Muscle layer of colon (tissue), 2 donors: ENCODE data around the gene CCL3.

Experiments
- H3K27ac ChIP-seq: one replicate; pipeline ENCODE4 v1.7.0; 2013; ENCODE audit warnings: low read depth, mild to moderate bottlenecking, low read length, moderate library complexity
- H3K27me3 ChIP-seq, 2 donors: one replicate each; pipeline ENCODE4 v1.7.0; 2013; ENCODE audit warnings: low read length in 2 of 2, mild to moderate bottlenecking in 2 of 2; ENCODE audit not compliant: insufficient read depth in 2 of 2, control insufficient read depth in 1 of 2
- H3K36me3 ChIP-seq: one replicate; pipeline ENCODE4 v1.7.0; 2013; ENCODE audit warnings: mild to moderate bottlenecking, low read length; ENCODE audit not compliant: insufficient read depth
- H3K4me1 ChIP-seq: one replicate; pipeline ENCODE4 v1.7.0; 2013; ENCODE audit warnings: mild to moderate bottlenecking, low read length; ENCODE audit not compliant: insufficient read depth
- H3K4me3 ChIP-seq, 2 donors: one replicate each; pipeline ENCODE4 v1.7.0; 2013; ENCODE audit warnings: low read length in 2 of 2, low read depth in 1 of 2, mild to moderate bottlenecking in 1 of 2, moderate library complexity in 1 of 2
- H3K9ac ChIP-seq: one replicate; pipeline ENCODE4 v1.7.0; 2013; ENCODE audit warnings: low read length
- H3K9me3 ChIP-seq: one replicate; pipeline ENCODE4 v1.7.0; 2013; ENCODE audit warnings: mild to moderate bottlenecking, low read length
- donor health status: abdominal sarcoma.
- donor health status: Adenocarcinoma of cecum.

CCL3 gene

GRCh38 chr17:36089888-36090836, at the start of gene CCL3:
Gene CCL3, minus strand, starts transcription at chr17:36090143. Its CDS starts 85 bp downstream, at chr17:36090058.
- no peaks in the 10 kb centered on the region for H3K4me1 ChIP-seq
- H3K27ac ChIP-seq = no peak within 1 kb of the TSS
- no peaks in the 10 kb centered on the region for H3K36me3 ChIP-seq
- no peak within 1 kb of the TSS for H3K4me3 ChIP-seq
- no peak within 1 kb of the TSS for H3K9ac ChIP-seq
- no peaks in the 10 kb centered on the region for H3K27me3 ChIP-seq
- H3K9me3 ChIP-seq = no peaks in the 10 kb centered on the region

GRCh38 chr17:36136439-36136838, 46.5 kb upstream of the CCL3 start:
- no peak overlapping the region for H3K9ac ChIP-seq
- no peaks in the 10 kb centered on the region for H3K36me3 ChIP-seq
- no peak overlapping the region for H3K4me3 ChIP-seq
- no peaks in the 10 kb centered on the region for H3K27me3 ChIP-seq
- no peak overlapping the region for H3K27ac ChIP-seq
- H3K4me1 ChIP-seq = no peaks in the 10 kb centered on the region
- H3K9me3 ChIP-seq = no peaks in the 10 kb centered on the region

GRCh38 chr17:36136036-36136435, 46.1 kb upstream of the CCL3 start:
- no peak overlapping the region for H3K27ac ChIP-seq

GRCh38 chr17:36135465-36135864, 45.5 kb upstream of the CCL3 start:
- H3K9me3 ChIP-seq = no peaks in the 10 kb centered on the region
- no peak overlapping the region for H3K4me3 ChIP-seq
- no peaks in the 10 kb centered on the region for H3K4me1 ChIP-seq
- H3K9ac ChIP-seq = no peak overlapping the region
- H3K27me3 ChIP-seq = no peaks in the 10 kb centered on the region
- H3K27ac ChIP-seq = no peak overlapping the region
- H3K36me3 ChIP-seq = no peaks in the 10 kb centered on the region

More at GRCh38 chr17:36136036-36136435, 46.1 kb upstream of the CCL3 start:
- Histone ChIP-seq H3K9ac (no peak overlapping the region), H3K9me3 (no peaks in the 10 kb centered on the region), H3K27me3 (no peaks in the 10 kb centered on the region), H3K4me1 (no peaks in the 10 kb centered on the region), H3K4me3 (no peak overlapping the region), H3K36me3 (no peaks in the 10 kb centered on the region)

- H3K9me3 ChIP-seq = no peaks in the 10 kb centered on the region
These were observed 43.8 kb upstream of the CCL3 start for GRCh38 chr17:36133602-36134236.

GRCh38 chr17:36132421-36132831, 42.5 kb upstream of the CCL3 start:
- H3K4me1 ChIP-seq = no peaks in the 10 kb centered on the region
- H3K9ac ChIP-seq = no peak overlapping the region
- no peak overlapping the region for H3K27ac ChIP-seq

More at GRCh38 chr17:36133602-36134236, 43.8 kb upstream of the CCL3 start:
- H3K27ac ChIP-seq = no peak overlapping the region
- H3K9ac ChIP-seq = no peak overlapping the region
- H3K36me3 ChIP-seq = no peaks in the 10 kb centered on the region
- no peak overlapping the region for H3K4me3 ChIP-seq
- H3K27me3 ChIP-seq = no peaks in the 10 kb centered on the region
- H3K4me1 ChIP-seq = no peaks in the 10 kb centered on the region

GRCh38 chr17:36131931-36132330, 42.0 kb upstream of the CCL3 start:
- H3K27me3 ChIP-seq = no peaks in the 10 kb centered on the region
- no peaks in the 10 kb centered on the region for H3K36me3 ChIP-seq
- H3K9me3 ChIP-seq = no peaks in the 10 kb centered on the region
- H3K4me3 ChIP-seq = no peak overlapping the region
- no peak overlapping the region for H3K9ac ChIP-seq
- H3K27ac ChIP-seq = no peak overlapping the region
- H3K4me1 ChIP-seq = no peaks in the 10 kb centered on the region

More at GRCh38 chr17:36132421-36132831, 42.5 kb upstream of the CCL3 start:
- Histone ChIP-seq H3K9me3 (no peaks in the 10 kb centered on the region), H3K27me3 (no peaks in the 10 kb centered on the region), H3K4me3 (no peak overlapping the region), H3K36me3 (no peaks in the 10 kb centered on the region)

- Histone ChIP-seq H3K36me3 (no peaks in the 10 kb centered on the region), H3K4me3 (no peak overlapping the region), H3K9me3 (no peaks in the 10 kb centered on the region), H3K4me1 (no peaks in the 10 kb centered on the region), H3K27ac (no peak overlapping the region), H3K27me3 (no peaks in the 10 kb centered on the region), H3K9ac (no peak overlapping the region)
These were observed 41.5 kb upstream of the CCL3 start for GRCh38 chr17:36131421-36131820.

GRCh38 chr17:36130346-36130745, 40.4 kb upstream of the CCL3 start:
- no peak overlapping the region for H3K9ac ChIP-seq
- no peaks in the 10 kb centered on the region for H3K4me1 ChIP-seq
- H3K27me3 ChIP-seq = no peaks in the 10 kb centered on the region
- no peaks in the 10 kb centered on the region for H3K9me3 ChIP-seq
- H3K27ac ChIP-seq = no peak overlapping the region
- no peaks in the 10 kb centered on the region for H3K36me3 ChIP-seq
- no peak overlapping the region for H3K4me3 ChIP-seq

- no peaks in the 10 kb centered on the region for H3K36me3 ChIP-seq
- H3K9ac ChIP-seq = no peak overlapping the region
- H3K9me3 ChIP-seq = no peaks in the 10 kb centered on the region
- H3K27ac ChIP-seq = no peak overlapping the region
- H3K27me3 ChIP-seq = no peaks in the 10 kb centered on the region
- H3K4me1 ChIP-seq = no peaks in the 10 kb centered on the region
- no peak overlapping the region for H3K4me3 ChIP-seq
These were observed 39.7 kb upstream of the CCL3 start for GRCh38 chr17:36129616-36130015.

GRCh38 chr17:36128411-36128978, 38.6 kb upstream of the CCL3 start:
- Histone ChIP-seq H3K4me3 (no peak overlapping the region), H3K36me3 (no peaks in the 10 kb centered on the region), H3K9ac (no peak overlapping the region), H3K4me1 (no peaks in the 10 kb centered on the region), H3K9me3 (no peaks in the 10 kb centered on the region), H3K27me3 (no peaks in the 10 kb centered on the region), H3K27ac (no peak overlapping the region)
